Measurements from ENCODE around the gene ADAMTS13. TPM values are rescaled to one million over a fixed set of nuclear protein-coding genes. Genes with fewer than 3 reads are reported as not detected.

The ADAMTS13 gene
- total RNA-seq, 4 donors from 2014 or later, result 1.1 to 2.7 (median 1.8) TPM

DNA sequence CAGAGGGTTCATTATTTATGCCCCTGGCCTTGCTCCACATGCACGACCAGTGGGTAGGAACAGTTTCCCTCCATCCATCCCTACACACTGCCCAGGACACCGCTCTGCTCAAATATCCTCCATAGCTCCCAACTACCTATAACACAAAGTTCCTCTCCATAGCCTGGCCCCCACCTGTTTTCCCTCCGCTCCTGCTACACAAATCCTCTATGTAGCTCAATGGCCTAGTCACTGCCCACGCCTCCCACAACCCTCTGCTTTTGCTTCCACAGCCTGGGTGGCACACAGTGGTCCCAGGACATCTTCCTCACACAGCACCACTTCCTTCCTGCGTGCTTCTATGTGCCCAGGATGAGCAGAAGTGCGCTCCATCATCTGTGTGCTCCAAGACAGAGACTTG lies 24.8 kb upstream of the ADAMTS13 start:
- no peak for TF ChIP-seq POLR2A (IDR thresholded peaks at IDR 0.05)
- TF ChIP-seq, protein P1, sequence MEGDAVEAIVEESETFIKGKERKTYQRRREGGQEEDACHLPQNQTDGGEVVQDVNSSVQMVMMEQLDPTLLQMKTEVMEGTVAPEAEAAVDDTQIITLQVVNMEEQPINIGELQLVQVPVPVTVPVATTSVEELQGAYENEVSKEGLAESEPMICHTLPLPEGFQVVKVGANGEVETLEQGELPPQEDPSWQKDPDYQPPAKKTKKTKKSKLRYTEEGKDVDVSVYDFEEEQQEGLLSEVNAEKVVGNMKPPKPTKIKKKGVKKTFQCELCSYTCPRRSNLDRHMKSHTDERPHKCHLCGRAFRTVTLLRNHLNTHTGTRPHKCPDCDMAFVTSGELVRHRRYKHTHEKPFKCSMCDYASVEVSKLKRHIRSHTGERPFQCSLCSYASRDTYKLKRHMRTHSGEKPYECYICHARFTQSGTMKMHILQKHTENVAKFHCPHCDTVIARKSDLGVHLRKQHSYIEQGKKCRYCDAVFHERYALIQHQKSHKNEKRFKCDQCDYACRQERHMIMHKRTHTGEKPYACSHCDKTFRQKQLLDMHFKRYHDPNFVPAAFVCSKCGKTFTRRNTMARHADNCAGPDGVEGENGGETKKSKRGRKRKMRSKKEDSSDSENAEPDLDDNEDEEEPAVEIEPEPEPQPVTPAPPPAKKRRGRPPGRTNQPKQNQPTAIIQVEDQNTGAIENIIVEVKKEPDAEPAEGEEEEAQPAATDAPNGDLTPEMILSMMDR (IDR thresholded peaks at IDR 0.05), result no peak
- no peak for DNase-seq (ENCODE audit: low spot score in 2 of 2)
- H3K4me3 ChIP-seq (ENCODE audit: low read depth, poor library complexity, severe bottlenecking), result no peak overlapping the region
- intact Hi-C loops (cut with DNase I; ENCODE audit: low total_unique reads), result no loop called here
- WGBS, 2 donors, result 79 to 87% methylated on average over 6 of the region's 6 CpGs

- TF ChIP-seq POLR2A (IDR thresholded peaks at IDR 0.05), result no peak
- TF ChIP-seq, protein P1 (IDR thresholded peaks at IDR 0.05), result no peak
- intact Hi-C loops (cut with DNase I; ENCODE audit: low total_unique reads), result no loop called here
- no peak for DNase-seq (ENCODE audit: low spot score in 2 of 2)
- WGBS, 2 donors, result 63 to 64% methylated on average over 9 of the region's 9 CpGs
- no peak overlapping the region for H3K4me3 ChIP-seq (ENCODE audit: low read depth, poor library complexity, severe bottlenecking)
These were observed 24.3 kb upstream of the ADAMTS13 start for GRCh38 chr9:133397895-133398294.

DNA sequence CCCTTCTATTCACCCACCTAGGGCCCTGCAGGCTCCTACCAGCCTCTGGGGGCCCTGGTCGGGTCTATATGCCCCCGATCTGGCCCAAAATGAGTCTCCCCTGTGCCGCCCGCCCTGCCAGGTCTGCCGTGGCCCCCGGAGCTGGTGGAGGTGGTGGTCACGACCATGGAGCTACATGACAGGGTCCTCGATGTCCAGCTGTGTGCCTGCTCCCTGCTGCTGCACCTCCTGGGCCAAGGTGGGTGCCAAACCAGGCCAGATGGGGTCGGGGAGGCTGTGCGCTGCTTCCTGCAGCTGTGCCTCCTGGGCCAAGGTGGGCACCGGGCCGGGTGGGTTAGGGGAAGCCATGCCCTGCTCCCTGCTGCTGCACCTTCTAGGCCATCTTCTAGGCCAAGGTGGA lies 21.9 kb upstream of the ADAMTS13 start:
- no peak for DNase-seq (ENCODE audit: low spot score in 2 of 2)
- no peak overlapping the region for H3K4me3 ChIP-seq (ENCODE audit: low read depth, poor library complexity, severe bottlenecking)
- no peak for TF ChIP-seq POLR2A (IDR thresholded peaks at IDR 0.05)
- TF ChIP-seq, protein P1 (IDR thresholded peaks at IDR 0.05), result no peak
- intact Hi-C loops (cut with DNase I; ENCODE audit: low total_unique reads), result no loop called here
- WGBS, 2 donors, result 87 to 91% methylated on average over 3 to 10 of the region's 12 CpGs

- DNase-seq (ENCODE audit: low spot score in 2 of 2), result no peak
- H3K4me3 ChIP-seq (ENCODE audit: low read depth, poor library complexity, severe bottlenecking), result no peak overlapping the region
- WGBS, 2 donors, result 72 to 85% methylated on average over 6 of the region's 6 CpGs
- TF ChIP-seq, protein P1 (IDR thresholded peaks at IDR 0.05), result no peak
- no peak for TF ChIP-seq POLR2A (IDR thresholded peaks at IDR 0.05)
- intact Hi-C loops (cut with DNase I; ENCODE audit: low total_unique reads), result no loop called here
These were observed 20.6 kb upstream of the ADAMTS13 start for GRCh38 chr9:133401588-133401987.

DNA sequence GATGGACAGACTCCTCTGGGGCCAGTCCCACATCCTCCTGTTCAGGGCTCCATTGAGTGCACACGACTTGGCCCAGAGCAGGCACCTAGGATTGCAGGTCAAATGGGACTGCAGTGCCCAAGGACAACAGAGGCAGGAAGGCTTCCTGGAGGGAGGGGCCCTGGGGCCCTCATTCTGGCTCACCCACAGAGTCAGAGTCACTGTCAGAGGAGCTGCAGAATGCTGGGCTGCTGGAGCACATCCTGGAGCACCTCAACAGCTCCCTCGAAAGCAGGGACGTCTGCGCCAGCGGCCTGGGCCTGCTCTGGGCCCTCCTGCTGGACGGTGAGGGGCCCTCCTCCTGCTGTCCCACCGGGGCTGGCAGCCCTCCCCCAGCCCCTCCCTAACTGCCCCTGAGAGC lies 19.5 kb upstream of the ADAMTS13 start:
- intact Hi-C loops (cut with DNase I; ENCODE audit: low total_unique reads), result no loop called here
- no peak for DNase-seq (ENCODE audit: low spot score in 2 of 2)
- no peak for TF ChIP-seq POLR2A (IDR thresholded peaks at IDR 0.05)
- TF ChIP-seq, protein P1 (IDR thresholded peaks at IDR 0.05), result no peak
- H3K4me3 ChIP-seq (ENCODE audit: low read depth, poor library complexity, severe bottlenecking), result no peak overlapping the region
- WGBS, 2 donors, result 73 to 77% methylated on average over 6 to 7 of the region's 7 CpGs

DNA sequence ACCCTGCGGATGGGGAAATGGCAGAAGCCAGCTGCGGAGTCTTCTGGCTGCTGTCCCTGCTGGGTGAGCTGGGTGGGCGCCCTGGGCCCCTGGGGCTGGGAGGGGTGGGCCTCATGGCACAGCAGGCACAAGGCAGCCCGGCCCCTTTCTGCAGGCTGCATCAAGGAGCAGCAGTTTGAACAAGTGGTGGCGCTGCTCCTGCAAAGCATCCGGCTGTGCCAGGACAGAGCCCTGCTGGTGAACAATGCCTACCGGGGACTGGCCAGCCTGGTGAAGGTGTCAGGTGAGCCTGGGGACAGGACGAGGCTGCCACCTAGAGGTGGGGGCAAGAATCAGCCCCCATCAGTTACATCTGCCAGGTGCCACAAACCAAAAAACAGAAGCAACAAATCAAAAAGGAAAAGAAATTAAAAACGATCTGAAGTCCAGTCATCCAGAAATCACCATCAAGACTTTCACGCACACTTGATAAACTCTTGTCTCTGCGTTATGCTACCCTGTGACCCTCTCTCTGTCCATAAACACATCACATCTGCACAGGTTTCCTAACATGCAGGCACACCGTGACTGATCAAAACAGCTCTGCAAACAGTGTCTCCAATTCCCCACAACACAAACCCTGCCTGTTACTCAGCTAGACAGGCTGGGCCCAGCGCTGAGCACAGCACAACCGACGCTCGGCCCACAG lies 18.3 kb upstream of the ADAMTS13 start:
- DNase-seq (ENCODE audit: low spot score in 2 of 2), result no peak
- 65 to 79% methylated on average over 12 to 16 of the region's 16 CpGs for WGBS, 2 donors

More for the DNA sequence above, 18.3 kb upstream of the ADAMTS13 start:
- no peak for TF ChIP-seq POLR2A (IDR thresholded peaks at IDR 0.05)
- TF ChIP-seq, protein P1 (IDR thresholded peaks at IDR 0.05), result no peak
- H3K4me3 ChIP-seq (ENCODE audit: low read depth, poor library complexity, severe bottlenecking), result no peak overlapping the region
- intact Hi-C loops (cut with DNase I; ENCODE audit: low total_unique reads), result no loop called here
